ENCODE results near the gene NFIB. TPM values are rescaled to one million over a fixed set of nuclear protein-coding genes. Genes with fewer than 3 reads are reported as not detected.

The NFIB gene
- polyA plus RNA-seq, 1 experiment = 0.47 TPM

GRCh38 chr9:14215614-14216013 lies 98.3 kb downstream of the NFIB start:
- POLR2A ChIA-PET = no interaction called here
- Histone ChIP-seq H3K4me3 (ENCODE audit: low read depth, low read length) (no peak overlapping the region), H3K27me3 (ENCODE audit: control insufficient read depth, insufficient read depth, low read length) (no peaks in the 10 kb centered on the region), H3K36me3 (ENCODE audit: control insufficient read depth, insufficient read depth, low read length) (no peaks in the 10 kb centered on the region)
- TF ChIP-seq, protein P1, sequence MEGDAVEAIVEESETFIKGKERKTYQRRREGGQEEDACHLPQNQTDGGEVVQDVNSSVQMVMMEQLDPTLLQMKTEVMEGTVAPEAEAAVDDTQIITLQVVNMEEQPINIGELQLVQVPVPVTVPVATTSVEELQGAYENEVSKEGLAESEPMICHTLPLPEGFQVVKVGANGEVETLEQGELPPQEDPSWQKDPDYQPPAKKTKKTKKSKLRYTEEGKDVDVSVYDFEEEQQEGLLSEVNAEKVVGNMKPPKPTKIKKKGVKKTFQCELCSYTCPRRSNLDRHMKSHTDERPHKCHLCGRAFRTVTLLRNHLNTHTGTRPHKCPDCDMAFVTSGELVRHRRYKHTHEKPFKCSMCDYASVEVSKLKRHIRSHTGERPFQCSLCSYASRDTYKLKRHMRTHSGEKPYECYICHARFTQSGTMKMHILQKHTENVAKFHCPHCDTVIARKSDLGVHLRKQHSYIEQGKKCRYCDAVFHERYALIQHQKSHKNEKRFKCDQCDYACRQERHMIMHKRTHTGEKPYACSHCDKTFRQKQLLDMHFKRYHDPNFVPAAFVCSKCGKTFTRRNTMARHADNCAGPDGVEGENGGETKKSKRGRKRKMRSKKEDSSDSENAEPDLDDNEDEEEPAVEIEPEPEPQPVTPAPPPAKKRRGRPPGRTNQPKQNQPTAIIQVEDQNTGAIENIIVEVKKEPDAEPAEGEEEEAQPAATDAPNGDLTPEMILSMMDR (IDR thresholded peaks at IDR 0.05; ENCODE audit: insufficient read depth, low read depth, low read length) = no peak
- DNase-seq (ENCODE audit: low read depth) = no peak
- CTCF ChIA-PET = interaction anchor here (0.9 kb wide), 1 partner anchor 10 kb away, joined by 3 read pairs; no protein-coding TSS in a partner anchor

DNA sequence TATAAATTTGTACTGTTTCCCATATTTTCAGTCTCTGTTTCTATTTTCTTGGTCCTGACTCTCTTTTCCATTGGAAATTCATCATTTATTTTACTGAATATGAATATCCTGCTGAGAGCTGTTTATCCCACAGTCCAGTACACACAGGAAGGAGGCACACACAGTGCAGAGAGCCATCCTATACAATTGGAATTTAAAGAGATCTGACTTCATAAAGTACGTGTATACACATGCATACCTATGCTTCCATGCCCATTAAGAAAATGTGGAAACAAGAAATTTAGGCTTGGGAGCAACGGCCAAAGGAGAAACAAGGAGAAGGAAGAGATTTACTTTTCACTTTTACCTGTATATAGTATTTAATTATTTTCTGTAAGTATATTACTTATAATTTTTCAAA lies 99.2 kb downstream of the NFIB start:
- CTCF ChIA-PET = interaction anchor here (0.9 kb wide), 1 partner anchor 24 kb away, joined by 3 read pairs; no protein-coding TSS in a partner anchor
- POLR2A ChIA-PET = interaction anchor here (0.5 kb wide), 1 partner anchor 1206 kb away, joined by 5 read pairs; no protein-coding TSS in a partner anchor
- TF ChIP-seq, protein P1 (IDR thresholded peaks at IDR 0.05; ENCODE audit: insufficient read depth, low read depth, low read length) = no peak
- no peak for DNase-seq (ENCODE audit: low read depth)
- Histone ChIP-seq H3K27me3 (ENCODE audit: control insufficient read depth, insufficient read depth, low read length) (no peaks in the 10 kb centered on the region), H3K4me3 (ENCODE audit: low read depth, low read length) (no peak overlapping the region), H3K36me3 (ENCODE audit: control insufficient read depth, insufficient read depth, low read length) (no peaks in the 10 kb centered on the region)

GRCh38 chr9:14214065-14214684 lies 99.8 kb downstream of the NFIB start:
- H3K27me3 ChIP-seq (ENCODE audit: control insufficient read depth, insufficient read depth, low read length) = no peaks in the 10 kb centered on the region
- TF ChIP-seq, protein P1 (IDR thresholded peaks at IDR 0.05; ENCODE audit: insufficient read depth, low read depth, low read length) = no peak
- ChIA-PET POLR2A (interaction anchor here (0.5 kb wide), 1 partner anchor 1206 kb away, joined by 5 read pairs; no protein-coding TSS in a partner anchor), CTCF (no interaction called here)
- no peaks in the 10 kb centered on the region for H3K36me3 ChIP-seq (ENCODE audit: control insufficient read depth, insufficient read depth, low read length)
- DNase-seq (ENCODE audit: low read depth) = no peak
- no peak overlapping the region for H3K4me3 ChIP-seq (ENCODE audit: low read depth, low read length)

DNA sequence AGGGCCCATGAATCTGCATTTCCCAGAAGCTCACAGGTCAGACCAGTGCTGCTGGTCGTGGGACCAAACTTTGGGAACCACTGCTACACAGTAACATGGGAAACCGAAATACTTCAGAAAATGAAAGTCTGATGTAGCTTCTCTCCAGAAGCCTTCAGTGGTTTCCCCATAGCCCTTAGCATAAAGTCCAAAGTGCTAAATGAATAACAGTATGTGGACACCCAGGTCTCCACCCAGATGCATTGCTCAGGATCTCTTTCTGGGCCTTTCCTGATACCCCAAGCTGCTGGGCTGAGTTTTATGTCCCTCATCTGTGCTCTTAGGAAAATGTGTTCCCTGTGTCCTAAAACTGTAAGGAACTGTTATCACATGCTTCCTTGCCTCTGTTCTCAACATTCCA lies 100.4 kb downstream of the NFIB start:
- CTCF ChIA-PET = interaction anchor here (0.6 to 0.7 kb wide), 2 partner anchors 151 to 1417 kb away, joined by 3 to 4 read pairs; no protein-coding TSS in a partner anchor

GRCh38 chr9:14212697-14213420 lies 101.1 kb downstream of the NFIB start:
- H3K4me3 ChIP-seq (ENCODE audit: low read depth, low read length) = no peak overlapping the region
- DNase-seq (ENCODE audit: low read depth) = no peak
- no peaks in the 10 kb centered on the region for H3K27me3 ChIP-seq (ENCODE audit: control insufficient read depth, insufficient read depth, low read length)
- TF ChIP-seq, protein P1 (IDR thresholded peaks at IDR 0.05; ENCODE audit: insufficient read depth, low read depth, low read length) = no peak
- ChIA-PET POLR2A (no interaction called here), CTCF (interaction anchor here (0.6 to 0.7 kb wide), 2 partner anchors 151 to 1416 kb away, joined by 3 to 4 read pairs; no protein-coding TSS in a partner anchor)
- no peaks in the 10 kb centered on the region for H3K36me3 ChIP-seq (ENCODE audit: control insufficient read depth, insufficient read depth, low read length)

More for the DNA sequence above, 100.4 kb downstream of the NFIB start:
- TF ChIP-seq, protein P1 (IDR thresholded peaks at IDR 0.05; ENCODE audit: insufficient read depth, low read depth, low read length) = no peak
- POLR2A ChIA-PET = no interaction called here
- DNase-seq (ENCODE audit: low read depth) = no peak
- H3K27me3 ChIP-seq (ENCODE audit: control insufficient read depth, insufficient read depth, low read length) = no peaks in the 10 kb centered on the region
- H3K4me3 ChIP-seq (ENCODE audit: low read depth, low read length) = no peak overlapping the region
- no peaks in the 10 kb centered on the region for H3K36me3 ChIP-seq (ENCODE audit: control insufficient read depth, insufficient read depth, low read length)

All from BJ (cell line).